ENCODE results near the gene HM13. TPM values are rescaled to one million over a fixed set of nuclear protein-coding genes. Genes with fewer than 3 reads are reported as not detected.

The HM13 gene
- total and polyA plus RNA-seq, 9 of the 15 experiments (the other 6 are each of a cell fraction or from before 2014, with no cell fraction given): 7.7 to 136 (median 74.5) TPM

- Histone ChIP-seq H3K4me3 (peak overlapping the region; percentile 94), H3K27ac (ENCODE audit: extremely low read depth, low read depth, low read length) (peak overlapping the region; percentile 85), H3K27me3 (ENCODE audit: control insufficient read depth in 2 of 2, insufficient read depth in 2 of 2, low read length in 2 of 2) (no peaks in the 10 kb centered on the region), H3K4me2 (ENCODE audit: insufficient read depth, low read length) (peak overlapping the region; percentile 98), H3K9me3 (replicated peaks; ENCODE audit: control insufficient read depth, insufficient read depth, low read depth, low read length) (no peaks in the 10 kb centered on the region), H3K9me1 (ENCODE audit: control insufficient read depth, insufficient read depth, low read length) (no peaks in the 10 kb centered on the region), H4K20me1 (replicated peaks; ENCODE audit: control insufficient read depth, insufficient read depth, low read length) (no peaks in the 10 kb centered on the region; the same call in 1 of the 2 replicates), H3K9ac (ENCODE audit: insufficient read depth in 1 of 2, low read depth in 2 of 2, low read length in 2 of 2) (peak overlapping the region; percentile 88 to 99), H3K79me2 (ENCODE audit: control insufficient read depth, insufficient read depth, low read length) (peaks cover 35% of the 10 kb centered on the region), H3K4me1 (replicated peaks in 1 of 2; ENCODE audit: control insufficient read depth in 2 of 2, insufficient read depth in 2 of 2, low read length in 2 of 2) (peaks cover 19 to 52% of the 10 kb centered on the region in 2 experiments; a peak in 4 of 5 replicates), H3K36me3 (ENCODE audit: control insufficient read depth, insufficient read depth, low read length) (peaks cover 14% of the 10 kb centered on the region; the same call in 1 of the 3 replicates), H2AFZ (ENCODE audit: low read depth, low read length) (peak overlapping the region; percentile 91)
- intact Hi-C loops (cut with micrococcal nuclease): no loop called here
- peak; percentile 94 for FAIRE-seq
- BruUV-seq (replicated peaks): no TSS peak
- WGBS (ENCODE audit: insufficient coverage, low coverage, missing lambda C conversion rate): 13% methylated on average over 32 of the region's 43 CpGs
- POLR2A ChIA-PET: interaction anchor here (0.9 to 7.6 kb wide), 20 partner anchors 8 to 123 kb away, joined by 3 to 107 read pairs (median 8); partner anchors contain the start of gene BCL2L1
- DNase-seq (ENCODE audit: extremely low read depth in 1 of 4, low spot score in 3 of 4): peak; percentile 86 to 99 (median 89)
- CTCF ChIA-PET (ENCODE audit: low intra/inter-chr PET ratio): no interaction called here
- ATAC-seq: peak; percentile 75
- in situ Hi-C loops (cut with MboI): no loop called here
- TF ChIP-seq KHSRP (IDR thresholded peaks at IDR 0.05) (peak; percentile 89), IRF9 (tag; IDR thresholded peaks at IDR 0.05) (no peak), TFE3 (CRISPR knock-in tag; IDR thresholded peaks at IDR 0.05) (no peak), SMAD1 (IDR thresholded peaks at IDR 0.05; ENCODE audit: low read depth, low read length, partially characterized antibody) (peak; percentile 63), MYBL2 (IDR thresholded peaks at IDR 0.05; ENCODE audit: low read depth) (peak; percentile 79), MYBL2 (CRISPR knock-in tag; IDR thresholded peaks at IDR 0.05; ENCODE audit: borderline replicate concordance) (no peak; the same call in 1 of the 2 replicates), EP400 (IDR thresholded peaks at IDR 0.05) (peak; percentile 53), NFIC (IDR thresholded peaks at IDR 0.05) (0 out of 2 replicates have a peak, but pooled peaks have one; percentile 5), ZNF212 (CRISPR knock-in tag; IDR thresholded peaks at IDR 0.05) (no peak), ATF7 (IDR thresholded peaks at IDR 0.05) (peak; percentile 99), POLR2AphosphoS5 (IDR thresholded peaks at IDR 0.05; ENCODE audit: control insufficient read depth, insufficient read depth, low read depth, low read length) (peak; percentile 66; the same call in 1 of the 2 replicates), ZEB2 (IDR thresholded peaks at IDR 0.05) (peak; percentile 82), GABPB1 (CRISPR knock-in tag; IDR thresholded peaks at IDR 0.05) (0 out of 2 replicates have a peak, but pooled peaks have one; percentile 38), CBFA2T3 (IDR thresholded peaks at IDR 0.05) (no peak), BCOR (IDR thresholded peaks at IDR 0.05) (peak; percentile 82; the same call in 1 of the 2 replicates), ZNF668 (CRISPR knock-in tag; IDR thresholded peaks at IDR 0.05) (no peak), SMARCA5 (IDR thresholded peaks at IDR 0.05) (no peak), RB1 (IDR thresholded peaks at IDR 0.05; ENCODE audit: low read depth) (0 out of 2 replicates have a peak, but pooled peaks have one; percentile 51), CTBP1 (IDR thresholded peaks at IDR 0.05; ENCODE audit: borderline replicate concordance) (peak; percentile 68; the same call in 1 of the 2 replicates), VEZF1 (CRISPR knock-in tag; IDR thresholded peaks at IDR 0.05) (peak; percentile 87)
Observed at GRCh38 chr20:31603822-31604566, 89.8 kb downstream of the HM13 start.
